Testis (tissue), 3 donors: ENCODE results near the gene LTB4R2. TPM values are rescaled to one million over a fixed set of nuclear protein-coding genes. Genes with fewer than 3 reads are reported as not detected.

Experiments
- DNase-seq: peaks from one replicate; pipeline ENCODE4 v3.0.0-alpha.2; 2019
- H3K27ac ChIP-seq, 2 donors: fragments of 200-600 bp; sonication (generic); one replicate each; pipeline ENCODE4 v1.5.1; 2019
- H3K27me3 ChIP-seq: fragments of 200-600 bp; sonication (generic); one replicate; pipeline ENCODE4 v1.5.1; 2019
- H3K36me3 ChIP-seq: fragments of 200-600 bp; sonication (generic); one replicate; pipeline ENCODE4 v1.5.1; 2017; ENCODE audit warnings: low read depth; ENCODE audit errors: missing control alignments
- H3K4me1 ChIP-seq: fragments of 200-600 bp; sonication (generic); one replicate; pipeline ENCODE4 v1.5.1; 2019
- H3K4me3 ChIP-seq, 2 donors: fragments of 200-600 bp; sonication (generic); one replicate each; pipeline ENCODE4 v1.5.1; 2017 to 2019
- H3K9me3 ChIP-seq: fragments of 200-600 bp; sonication (generic); one replicate; pipeline ENCODE4 v1.5.1; 2017
- CTCF ChIP-seq, 3 experiments: fragments of 450-650 bp in 2 of 3; fragments of 200-600 bp in 1 of 3; sonication (generic) in 1 of 3; IDR thresholded peaks; one replicate each; pipeline ENCODE4 v1.5.1; 2016 to 2019; ENCODE audit warnings: antibody characterized with exemption in 3 of 3, mild to moderate bottlenecking in 2 of 3, moderate library complexity in 1 of 3
- POLR2A ChIP-seq: fragments of 450-650 bp; IDR thresholded peaks from one replicate; pipeline ENCODE4 v1.6.1; 2017; ENCODE audit warnings: antibody characterized with exemption, mild to moderate bottlenecking, moderate library complexity
- WGBS, 2 donors: methylation state at CpG; one replicate each; pipeline ENCODE4 v1.1.5; 2018; 5-methylcytosine and 5-hydroxymethylcytosine counted together
- intact Hi-C: fragments of 100-400 bp; cut with DNase I; formaldehyde crosslinking; loops from one replicate; pipeline ENCODE4 v1.15.1; 2023; ENCODE audit warnings: low total_unique reads
- polyA plus RNA-seq: library from polyadenylated mRNA; stranded (reverse); fragments of 350-450 nt; fragmentation: Illumina TruSeq; extraction: RNeasy Lipid Tissue Mini Kit (QIAGEN cat#74804); gene quantifications from one replicate; pipeline ENCODE4 v1.2.3, GENCODE V29; 2014; ENCODE audit warnings: low read depth, low replicate concordance; ENCODE audit not compliant: insufficient read depth
- total RNA-seq, 2 donors: library from RNA; depleted of rRNA; stranded (reverse); fragments of >200 nt; gene quantifications; one replicate each; pipeline ENCODE4 v1.2.3, GENCODE V29; 2016

The LTB4R2 gene
- total and polyA plus RNA-seq, 3 donors from 2014 or later, result 4.2 to 28.1 (median 23.4) TPM

- Histone ChIP-seq H3K36me3 (no peaks in the 10 kb centered on the region), H3K4me1 (peaks cover 9% of the 10 kb centered on the region), H3K4me3 (peak within 1 kb of the TSS; percentile 73 to 89), H3K9me3 (no peaks in the 10 kb centered on the region), H3K27ac (peak within 1 kb of the TSS; percentile 65 to 82), H3K27me3 (no peaks in the 10 kb centered on the region)
- 1% methylated on average over 12 to 74 of the region's 75 CpGs for WGBS, 2 donors
- DNase-seq, result peak; percentile 95
- peak in 1 of 3 experiments; percentile 25 for TF ChIP-seq CTCF (IDR thresholded peaks at IDR 0.05)
- TF ChIP-seq POLR2A, result no peak
- intact Hi-C loops, result loop anchor here (5.0 kb wide), 1 partner anchor 57 kb away; the partner anchor contains the start of gene TINF2
Observed at GRCh38 chr14:24299255-24300191, 10.4 kb upstream of the LTB4R2 start, which contains the start of the genes DHRS1 and NOP9. Gene DHRS1 (minus strand): TSS chr14:24299780. CDS start chr14:24299106, 674 bp downstream. Gene NOP9 (plus strand): TSS chr14:24299850. CDS start chr14:24299955, 105 bp downstream.

GRCh38 chr14:24300326-24300980 is 9.5 kb upstream of the LTB4R2 start:
- no peaks in the 10 kb centered on the region for H3K9me3 ChIP-seq
- no peaks in the 10 kb centered on the region for H3K36me3 ChIP-seq
- H3K27me3 ChIP-seq, result no peaks in the 10 kb centered on the region
- no peak for TF ChIP-seq CTCF (IDR thresholded peaks at IDR 0.05)
- no peak for TF ChIP-seq POLR2A
- H3K4me3 ChIP-seq, result peak overlapping the region; percentile 73 to 89
- peaks cover 9% of the 10 kb centered on the region for H3K4me1 ChIP-seq
- no peak overlapping the region for H3K27ac ChIP-seq
- WGBS, 2 donors, result 19 to 22% methylated on average over 16 of the region's 16 CpGs
- intact Hi-C loops, result loop anchor here (5.0 kb wide), 1 partner anchor 58 kb away; the partner anchor contains the start of gene TINF2
- no peak for DNase-seq

GRCh38 chr14:24304019-24304387 is 5.9 kb upstream of the LTB4R2 start:
- intact Hi-C loops, result loop anchor here (5.0 kb wide), 1 partner anchor 62 kb away; the partner anchor contains the start of gene TINF2
- TF ChIP-seq POLR2A (no peak), CTCF (IDR thresholded peaks at IDR 0.05) (no peak)
- Histone ChIP-seq H3K27me3 (no peaks in the 10 kb centered on the region), H3K4me3 (no peak overlapping the region), H3K36me3 (no peaks in the 10 kb centered on the region), H3K27ac (no peak overlapping the region), H3K4me1 (peaks cover 6% of the 10 kb centered on the region), H3K9me3 (no peaks in the 10 kb centered on the region)
- no peak for DNase-seq
- WGBS, 2 donors, result 92 to 96% methylated on average over 10 to 11 of the region's 11 CpGs

GRCh38 chr14:24307156-24307574 is 2.8 kb upstream of the LTB4R2 start:
- no peak for TF ChIP-seq POLR2A
- TF ChIP-seq CTCF (IDR thresholded peaks at IDR 0.05), result no peak
- H3K27me3 ChIP-seq, result no peaks in the 10 kb centered on the region
- DNase-seq, result no peak
- H3K4me1 ChIP-seq, result peaks cover 15% of the 10 kb centered on the region
- H3K36me3 ChIP-seq, result no peaks in the 10 kb centered on the region
- WGBS, 2 donors, result 84 to 87% methylated on average over 10 to 11 of the region's 11 CpGs
- no peaks in the 10 kb centered on the region for H3K9me3 ChIP-seq
- no peak overlapping the region for H3K27ac ChIP-seq
- no peak overlapping the region for H3K4me3 ChIP-seq
- intact Hi-C loops, result no loop called here
